H9 (cell line): ENCODE measurements around the gene FBXL19. TPM values are rescaled to one million over a fixed set of nuclear protein-coding genes. Genes with fewer than 3 reads are reported as not detected.
A peak's percentile ranks its signal among the peaks of the same experiment; 100 is the strongest.

Experiments used
- DNase-seq: peaks from one replicate; pipeline ENCODE4 v3.0.0-alpha.2; 2017
- H2AFZ ChIP-seq: one replicate; pipeline ENCODE4 v1.6.1; 2013; ENCODE audit warnings: mild to moderate bottlenecking, low read length, control low read depth, moderate library complexity
- H2AK5ac ChIP-seq: 2 replicates; pipeline ENCODE4 v1.6.1; 2013; ENCODE audit warnings: low read length, control low read depth, mixed read lengths; ENCODE audit not compliant: insufficient read length
- H2BK120ac ChIP-seq: one replicate; pipeline ENCODE4 v1.6.1; 2013; ENCODE audit warnings: low read depth, mild to moderate bottlenecking, low read length, control low read depth, inconsistent platforms; ENCODE audit not compliant: poor library complexity, severe bottlenecking
- H2BK12ac ChIP-seq: 2 replicates; pipeline ENCODE4 v1.6.1; 2013; ENCODE audit warnings: low read length, control low read depth, mixed read lengths, low read depth; ENCODE audit not compliant: insufficient read length
- H2BK15ac ChIP-seq: 2 replicates; pipeline ENCODE4 v1.6.1; 2013; ENCODE audit warnings: low read depth, low read length, control low read depth
- H2BK20ac ChIP-seq: one replicate; pipeline ENCODE4 v1.6.1; 2013; ENCODE audit warnings: low read depth, mild to moderate bottlenecking, low read length, control low read depth, inconsistent platforms; ENCODE audit not compliant: poor library complexity, severe bottlenecking
- H2BK5ac ChIP-seq: 2 replicates; pipeline ENCODE4 v1.6.1; 2013; ENCODE audit warnings: low read length, control low read depth, mixed read lengths; ENCODE audit not compliant: insufficient read length
- H3K14ac ChIP-seq: 2 replicates; pipeline ENCODE4 v1.6.1; 2013; ENCODE audit warnings: low read length, control low read depth; ENCODE audit not compliant: insufficient read depth
- H3K18ac ChIP-seq: 2 replicates; pipeline ENCODE4 v1.6.1; 2013; ENCODE audit warnings: low read depth, mild to moderate bottlenecking, mixed read lengths, low read length, control low read depth; ENCODE audit not compliant: insufficient read length
- H3K23ac ChIP-seq: 2 replicates; pipeline ENCODE4 v1.6.1; 2013; ENCODE audit warnings: low read length, control low read depth, mixed read lengths, low read depth; ENCODE audit not compliant: insufficient read length
- H3K23me2 ChIP-seq: 2 replicates; pipeline ENCODE4 v1.6.1; 2013; ENCODE audit warnings: low read depth, mild to moderate bottlenecking, mixed read lengths, low read length, control low read depth; ENCODE audit not compliant: insufficient read length, poor library complexity, severe bottlenecking
- H3K27ac ChIP-seq: 2 replicates; pipeline ENCODE4 v1.5.1; 2013; ENCODE audit warnings: low read length, control low read depth, mixed read lengths, low read depth; ENCODE audit not compliant: insufficient read length
- H3K27me3 ChIP-seq: 2 replicates; pipeline ENCODE4 v1.6.1; 2013; ENCODE audit warnings: low read length, control low read depth, inconsistent platforms; ENCODE audit not compliant: insufficient read depth
- H3K4ac ChIP-seq: 2 replicates; pipeline ENCODE4 v1.6.1; 2013; ENCODE audit warnings: low read depth, mild to moderate bottlenecking, control low read depth, inconsistent platforms, low read length, moderate library complexity
- H3K4me1 ChIP-seq: 2 replicates; pipeline ENCODE4 v1.6.1; 2013; ENCODE audit warnings: low read length, control low read depth, inconsistent platforms; ENCODE audit not compliant: insufficient read depth
- H3K4me2 ChIP-seq: 2 replicates; pipeline ENCODE4 v1.6.1; 2013; ENCODE audit warnings: low read length, control low read depth, mixed read lengths; ENCODE audit not compliant: insufficient read length, insufficient read depth
- H3K56ac ChIP-seq: 2 replicates; pipeline ENCODE4 v1.6.1; 2013; ENCODE audit warnings: low read depth, mild to moderate bottlenecking, mixed read lengths, low read length, control low read depth; ENCODE audit not compliant: insufficient read length
- H3K79me1 ChIP-seq: 2 replicates; pipeline ENCODE4 v1.6.1; 2013; ENCODE audit warnings: low read depth, mild to moderate bottlenecking, moderate library complexity, low read length, control low read depth, inconsistent platforms; ENCODE audit not compliant: insufficient read depth, poor library complexity, severe bottlenecking
- H3K79me2 ChIP-seq: 2 replicates; pipeline ENCODE4 v1.6.1; 2013; ENCODE audit warnings: low read length, control low read depth, inconsistent platforms; ENCODE audit not compliant: insufficient read depth
- H3K9ac ChIP-seq: 2 replicates; pipeline ENCODE4 v1.6.1; 2013; ENCODE audit warnings: low read length, control low read depth, mixed read lengths; ENCODE audit not compliant: insufficient read length; ENCODE audit errors: extremely low read depth
- H3K9me3 ChIP-seq: one replicate; pipeline ENCODE4 v1.6.1; 2013; ENCODE audit warnings: low read depth, low read length, inconsistent platforms; ENCODE audit not compliant: control insufficient read depth
- H3T11ph ChIP-seq: one replicate; pipeline ENCODE4 v1.6.1; 2013; ENCODE audit warnings: mild to moderate bottlenecking, low read length, control low read depth, inconsistent platforms
- H4K20me1 ChIP-seq: one replicate; pipeline ENCODE4 v1.6.1; 2013; ENCODE audit not compliant: control insufficient read depth, insufficient read length, insufficient read depth
- H4K5ac ChIP-seq: 2 replicates; pipeline ENCODE4 v1.6.1; 2013; ENCODE audit warnings: low read depth, mild to moderate bottlenecking, mixed read lengths, low read length, control low read depth; ENCODE audit not compliant: insufficient read length
- H4K8ac ChIP-seq: replicated peaks from 2 replicates; pipeline ENCODE4 v1.6.1; 2013; ENCODE audit warnings: low read length, control low read depth, mixed read lengths, low read depth; ENCODE audit not compliant: insufficient read length
- H4K91ac ChIP-seq: 2 replicates; pipeline ENCODE4 v1.6.1; 2013; ENCODE audit warnings: low read depth, mild to moderate bottlenecking, moderate library complexity, mixed read lengths, low read length, control low read depth; ENCODE audit not compliant: insufficient read length
- H3K27ac Mint-ChIP-seq, 3 experiments: 2 replicates in 2 of 3; 3 replicates in 1 of 3; pipeline ENCODE4 v1.8.0; 2020 to 2021; ENCODE audit warnings: mixed read lengths in 3 of 3, mild to moderate bottlenecking in 1 of 3, moderate library complexity in 1 of 3
- H3K27me3 Mint-ChIP-seq: 2 replicates; pipeline ENCODE4 v1.8.0; 2021; ENCODE audit warnings: low read depth, mild to moderate bottlenecking, moderate library complexity, mixed read lengths
- H3K36me3 Mint-ChIP-seq, 3 experiments: 2 replicates in 2 of 3; 3 replicates in 1 of 3; pipeline ENCODE4 v1.8.0; 2020 to 2021; ENCODE audit warnings: low read depth in 3 of 3, mixed read lengths in 3 of 3; ENCODE audit not compliant: insufficient read depth in 1 of 3
- H3K4me1 Mint-ChIP-seq, 2 experiments: 2 replicates each; pipeline ENCODE4 v1.8.0; 2020; ENCODE audit warnings: mixed read lengths in 2 of 2
- H3K4me3 Mint-ChIP-seq, 2 experiments: 2 replicates in 1 of 2; 3 replicates in 1 of 2; pipeline ENCODE4 v1.8.0; 2020 to 2021; ENCODE audit warnings: mild to moderate bottlenecking in 2 of 2, mixed read lengths in 2 of 2, moderate library complexity in 1 of 2
- H3K9me3 Mint-ChIP-seq, 2 experiments: 2 replicates in 1 of 2; 3 replicates in 1 of 2; pipeline ENCODE4 v1.8.0; 2020; ENCODE audit warnings: mild to moderate bottlenecking in 2 of 2, mixed read lengths in 2 of 2, moderate library complexity in 1 of 2
- WGBS: extraction: QIAGEN DNeasy Blood & Tissue Kit; methylation state at CpG from one replicate; pipeline ENCODE4 v1.1.7; 2013; ENCODE audit warnings: missing lambda C conversion rate, low lambda C conversion rate, mixed read lengths; ENCODE audit not compliant: insufficient read length; ENCODE audit errors: extremely low coverage; 5-methylcytosine and 5-hydroxymethylcytosine counted together
- total RNA-seq: library from RNA; stranded (reverse); gene quantifications from 2 replicates; pipeline ENCODE4 v1.2.1, GENCODE V29; 2021
- TF ChIP-seq, protein P1 (sequence below): fragments of 200-600 bp; sonication (generic); conservative IDR thresholded peaks from 3 replicates; pipeline ENCODE4 v1.8.0; 2021; ENCODE audit warnings: antibody characterized with exemption, mild to moderate bottlenecking

Gene FBXL19
- total RNA-seq, 1 experiment from 2014 or later, result 66.8 TPM

DNA sequence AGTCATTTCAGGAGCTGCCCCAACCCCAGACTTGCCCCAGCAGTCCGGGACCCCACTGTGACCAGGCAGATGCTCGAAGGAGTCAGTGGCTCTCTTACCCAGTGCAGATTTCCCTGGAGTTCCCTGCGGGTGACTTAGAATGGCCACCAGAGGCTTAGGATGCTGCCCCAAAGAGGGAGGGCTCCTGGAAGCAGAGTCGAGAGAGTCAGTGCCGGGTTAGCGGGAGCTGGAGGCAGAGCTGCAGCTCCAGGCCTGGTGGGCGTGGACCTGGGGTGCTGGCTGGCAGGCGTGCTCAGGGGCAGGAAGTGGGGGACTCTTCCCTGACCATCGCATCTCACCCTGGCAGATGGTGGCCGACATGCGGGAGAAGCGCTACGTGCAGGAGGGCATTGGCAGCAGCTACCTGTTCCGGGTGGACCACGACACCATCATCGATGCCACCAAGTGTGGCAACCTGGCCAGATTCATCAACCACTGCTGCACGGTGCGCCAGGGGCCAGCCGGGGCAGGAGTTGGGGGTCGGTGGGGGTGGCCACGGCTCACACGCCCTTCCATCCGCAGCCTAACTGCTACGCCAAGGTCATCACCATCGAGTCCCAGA is 60.0 kb downstream of the FBXL19 start:
- H2AFZ ChIP-seq, result no peak overlapping the region
- no peak overlapping the region for H3K23ac ChIP-seq
- no CpG with 5 or more reads among the region's 25 CpGs for WGBS
- H2BK5ac ChIP-seq, result no peak overlapping the region
- no peak overlapping the region for H3K18ac ChIP-seq
- H3K27ac ChIP-seq, result no peak overlapping the region
- H4K5ac ChIP-seq, result no peak overlapping the region
- no peak overlapping the region for H3K9ac ChIP-seq
- H3K79me1 ChIP-seq, result no peaks in the 10 kb centered on the region
- H3K23me2 ChIP-seq, result no peaks in the 10 kb centered on the region
- no peaks in the 10 kb centered on the region for H3K79me2 ChIP-seq
- no peak overlapping the region for H2BK15ac ChIP-seq
- H3K9me3 ChIP-seq, result no peaks in the 10 kb centered on the region
- no peak for DNase-seq
- Mint-ChIP-seq H3K4me1 (peaks cover 5 to 7% of the 10 kb centered on the region in 2 experiments), H3K27me3 (no peaks in the 10 kb centered on the region; the same call in 1 of the 2 replicates), H3K27ac (peak overlapping the region in 1 of 3 experiments; percentile 72; a peak in 1 of 7 replicates), H3K9me3 (no peaks in the 10 kb centered on the region; a peak in 1 of 5 replicates), H3K36me3 (peaks cover 24 to 46% (median 44%) of the 10 kb centered on the region in 3 experiments), H3K4me3 (no peak overlapping the region)
- H2BK20ac ChIP-seq, result no peak overlapping the region
- no peak overlapping the region for H4K91ac ChIP-seq
- H3K4ac ChIP-seq, result no peak overlapping the region
- H3K27me3 ChIP-seq, result no peaks in the 10 kb centered on the region
- H2AK5ac ChIP-seq, result no peak overlapping the region
- TF ChIP-seq, protein P1, sequence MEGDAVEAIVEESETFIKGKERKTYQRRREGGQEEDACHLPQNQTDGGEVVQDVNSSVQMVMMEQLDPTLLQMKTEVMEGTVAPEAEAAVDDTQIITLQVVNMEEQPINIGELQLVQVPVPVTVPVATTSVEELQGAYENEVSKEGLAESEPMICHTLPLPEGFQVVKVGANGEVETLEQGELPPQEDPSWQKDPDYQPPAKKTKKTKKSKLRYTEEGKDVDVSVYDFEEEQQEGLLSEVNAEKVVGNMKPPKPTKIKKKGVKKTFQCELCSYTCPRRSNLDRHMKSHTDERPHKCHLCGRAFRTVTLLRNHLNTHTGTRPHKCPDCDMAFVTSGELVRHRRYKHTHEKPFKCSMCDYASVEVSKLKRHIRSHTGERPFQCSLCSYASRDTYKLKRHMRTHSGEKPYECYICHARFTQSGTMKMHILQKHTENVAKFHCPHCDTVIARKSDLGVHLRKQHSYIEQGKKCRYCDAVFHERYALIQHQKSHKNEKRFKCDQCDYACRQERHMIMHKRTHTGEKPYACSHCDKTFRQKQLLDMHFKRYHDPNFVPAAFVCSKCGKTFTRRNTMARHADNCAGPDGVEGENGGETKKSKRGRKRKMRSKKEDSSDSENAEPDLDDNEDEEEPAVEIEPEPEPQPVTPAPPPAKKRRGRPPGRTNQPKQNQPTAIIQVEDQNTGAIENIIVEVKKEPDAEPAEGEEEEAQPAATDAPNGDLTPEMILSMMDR, result no peak
- H3K56ac ChIP-seq, result no peak overlapping the region
- no peak overlapping the region for H2BK12ac ChIP-seq
- no peak overlapping the region for H3K4me2 ChIP-seq
- H3K4me1 ChIP-seq, result no peaks in the 10 kb centered on the region
- no peak overlapping the region for H3K14ac ChIP-seq
- no peaks in the 10 kb centered on the region for H4K20me1 ChIP-seq
- H4K8ac ChIP-seq, result no peak overlapping the region
- no peak overlapping the region for H2BK120ac ChIP-seq
- H3T11ph ChIP-seq, result no peak overlapping the region
